Raji (cell line): Measurements from ENCODE around the gene CTIF.

Experiments used
- POLR2A ChIP-seq: IDR thresholded peaks from 2 replicates; pipeline ENCODE4 v1.6.1; 2011; ENCODE audit warnings: low read depth, low read length, control low read depth; ENCODE audit not compliant: insufficient read depth

The CTIF gene

DNA sequence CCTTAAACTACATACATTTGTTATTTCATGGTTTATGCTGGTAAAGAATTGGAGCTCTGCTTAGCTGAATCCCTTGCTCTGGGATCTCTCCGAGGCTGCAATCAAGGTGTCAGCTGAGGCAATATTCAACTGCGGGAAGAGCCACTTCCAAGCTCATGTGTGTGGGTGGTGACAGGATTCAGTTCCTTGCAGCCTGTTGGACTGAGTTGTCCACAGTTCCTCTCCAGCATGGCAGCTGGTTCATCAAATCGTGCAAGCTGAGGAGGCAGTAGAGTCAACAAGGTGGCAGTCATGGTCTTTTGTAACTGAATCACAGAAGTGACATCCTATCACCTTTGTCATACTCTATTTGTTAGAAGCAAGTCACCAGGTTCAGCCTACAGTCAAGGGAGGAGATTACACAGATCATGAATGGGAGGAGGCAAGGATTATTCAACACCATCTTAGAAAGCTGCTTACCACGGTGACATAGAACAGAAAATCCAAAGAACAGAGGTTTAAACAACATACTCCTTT is 56.9 kb downstream of the CTIF start:
- no peak for TF ChIP-seq POLR2A

GRCh38 chr18:48597110-48597509 is 58.3 kb downstream of the CTIF start:
- TF ChIP-seq POLR2A: no peak

DNA sequence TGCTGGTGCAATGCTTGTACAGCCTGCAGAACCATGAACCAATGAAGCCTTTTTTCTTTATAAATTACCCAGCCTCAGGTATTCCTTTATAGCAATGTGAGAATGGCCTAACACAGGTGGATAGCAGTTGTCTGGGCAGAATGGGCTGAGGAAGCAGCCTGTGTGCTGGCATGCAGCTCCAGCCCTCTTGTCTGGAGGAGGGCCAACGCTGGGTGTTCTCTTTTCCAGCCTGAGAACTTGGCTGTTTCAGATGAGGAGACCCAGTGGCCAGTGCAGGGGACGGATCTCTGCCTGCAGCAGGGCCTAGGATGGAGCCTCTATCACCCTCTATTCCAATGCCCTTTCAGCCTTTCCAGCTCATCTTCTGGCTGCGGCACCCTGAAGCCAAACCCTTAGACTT is 58.8 kb downstream of the CTIF start:
- no peak for TF ChIP-seq POLR2A

- no peak for TF ChIP-seq POLR2A
Measured at GRCh38 chr18:48599391-48599790, 60.6 kb downstream of the CTIF start.

- no peak for TF ChIP-seq POLR2A
Measured at GRCh38 chr18:48600046-48600445, 61.2 kb downstream of the CTIF start.

DNA sequence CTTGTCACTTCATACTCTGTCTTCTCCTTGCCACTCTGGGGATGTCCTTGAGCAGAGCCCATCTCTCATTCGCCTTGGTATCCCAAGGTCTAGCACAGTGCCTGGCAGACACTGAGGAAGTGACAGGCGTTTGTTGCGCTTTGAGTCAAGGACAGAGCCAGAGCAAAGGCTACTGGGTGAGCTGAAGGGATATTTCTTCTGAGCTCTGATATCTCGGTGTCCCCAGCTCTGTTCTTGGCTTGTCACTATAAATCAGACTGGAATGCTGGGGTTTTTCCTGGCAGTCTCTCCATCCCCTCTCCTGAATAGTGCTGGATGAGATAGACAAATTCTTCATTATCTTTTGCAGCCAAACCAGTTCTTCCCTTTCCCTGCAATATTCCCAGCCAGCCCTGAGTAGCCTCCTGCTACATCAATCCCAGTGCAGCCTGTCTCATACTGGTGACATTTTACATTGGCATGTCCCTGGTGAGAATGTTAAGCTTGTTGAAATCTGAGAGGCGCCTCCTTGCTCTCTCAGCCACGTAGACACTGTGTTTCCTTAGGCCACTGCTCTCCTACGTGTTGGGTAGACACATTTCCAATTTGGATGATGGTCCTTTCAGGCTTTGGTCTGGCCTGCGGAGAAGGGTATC is 61.7 kb downstream of the CTIF start:
- TF ChIP-seq POLR2A: no peak

DNA sequence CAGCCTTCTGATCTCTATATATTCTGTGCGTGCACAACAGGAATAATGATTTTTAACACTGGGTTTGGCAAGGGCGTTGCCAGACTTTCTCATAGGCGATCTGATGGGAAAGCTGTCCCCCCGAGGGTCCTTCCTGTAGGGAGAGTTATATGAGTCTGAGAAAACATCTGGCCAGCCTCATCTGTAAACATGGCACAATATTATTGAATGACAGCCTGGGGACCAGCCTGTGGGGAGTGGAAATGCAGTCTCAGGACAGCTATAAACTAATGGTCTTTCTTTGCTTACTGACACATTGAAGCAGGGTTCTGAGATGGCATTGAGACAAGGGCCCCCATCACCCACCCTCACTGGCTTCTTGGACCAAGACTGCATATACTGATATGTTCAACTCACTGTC is 62.5 kb downstream of the CTIF start:
- TF ChIP-seq POLR2A: no peak

DNA sequence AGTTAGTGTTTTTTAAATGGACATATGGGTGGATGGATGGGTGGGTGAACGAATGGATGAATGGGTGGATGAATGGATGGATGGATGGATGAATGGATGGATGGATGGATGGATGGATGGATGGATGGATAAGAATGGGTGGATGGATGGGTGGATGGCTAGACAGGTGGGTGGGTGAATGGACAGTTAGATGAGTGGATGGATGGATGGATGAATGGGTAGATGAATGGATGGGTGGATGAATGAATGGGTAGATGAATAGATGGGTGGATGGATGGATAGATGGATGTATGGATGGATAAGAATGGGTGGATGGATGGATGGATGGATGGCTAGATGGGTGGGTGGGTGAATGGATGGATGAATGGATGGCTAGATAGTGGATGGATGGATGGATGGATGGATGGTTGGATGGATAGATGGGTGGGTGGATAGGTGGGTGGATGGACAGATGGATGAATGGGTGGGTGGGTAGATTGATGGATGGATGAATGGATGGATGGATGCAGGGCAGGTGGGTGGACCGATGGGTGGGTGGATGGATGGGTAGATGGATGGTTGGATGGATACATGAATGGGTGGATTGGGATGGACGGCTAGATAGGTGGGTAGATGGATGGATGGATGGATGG is 64.0 kb downstream of the CTIF start:
- no peak for TF ChIP-seq POLR2A

GRCh38 chr18:48605408-48605845 is 66.6 kb downstream of the CTIF start:
- no peak for TF ChIP-seq POLR2A

- no peak for TF ChIP-seq POLR2A
Measured at GRCh38 chr18:48607056-48607984, 68.5 kb downstream of the CTIF start.

DNA sequence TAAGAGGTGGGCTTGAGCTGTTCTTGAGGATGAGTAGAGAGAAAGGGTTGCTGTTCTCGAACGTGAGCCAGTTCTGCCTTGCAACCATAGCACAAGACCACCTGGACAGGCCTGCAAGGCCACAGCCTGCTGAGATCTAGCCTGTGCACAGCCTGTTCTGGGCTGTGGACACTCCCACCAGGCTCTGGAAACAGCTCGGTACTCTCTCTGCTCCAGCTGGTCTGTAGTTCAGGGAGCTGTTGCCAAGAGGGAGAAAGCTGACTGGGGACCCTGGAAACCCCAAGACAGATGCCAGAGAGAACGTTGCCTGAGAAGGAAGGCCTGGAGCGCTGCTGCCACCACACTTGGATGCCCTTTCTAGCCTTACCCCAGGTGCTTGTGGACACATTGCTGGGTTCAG is 69.8 kb downstream of the CTIF start:
- TF ChIP-seq POLR2A: no peak

- no peak for TF ChIP-seq POLR2A
Measured at GRCh38 chr18:48609114-48609513, 70.3 kb downstream of the CTIF start.

DNA sequence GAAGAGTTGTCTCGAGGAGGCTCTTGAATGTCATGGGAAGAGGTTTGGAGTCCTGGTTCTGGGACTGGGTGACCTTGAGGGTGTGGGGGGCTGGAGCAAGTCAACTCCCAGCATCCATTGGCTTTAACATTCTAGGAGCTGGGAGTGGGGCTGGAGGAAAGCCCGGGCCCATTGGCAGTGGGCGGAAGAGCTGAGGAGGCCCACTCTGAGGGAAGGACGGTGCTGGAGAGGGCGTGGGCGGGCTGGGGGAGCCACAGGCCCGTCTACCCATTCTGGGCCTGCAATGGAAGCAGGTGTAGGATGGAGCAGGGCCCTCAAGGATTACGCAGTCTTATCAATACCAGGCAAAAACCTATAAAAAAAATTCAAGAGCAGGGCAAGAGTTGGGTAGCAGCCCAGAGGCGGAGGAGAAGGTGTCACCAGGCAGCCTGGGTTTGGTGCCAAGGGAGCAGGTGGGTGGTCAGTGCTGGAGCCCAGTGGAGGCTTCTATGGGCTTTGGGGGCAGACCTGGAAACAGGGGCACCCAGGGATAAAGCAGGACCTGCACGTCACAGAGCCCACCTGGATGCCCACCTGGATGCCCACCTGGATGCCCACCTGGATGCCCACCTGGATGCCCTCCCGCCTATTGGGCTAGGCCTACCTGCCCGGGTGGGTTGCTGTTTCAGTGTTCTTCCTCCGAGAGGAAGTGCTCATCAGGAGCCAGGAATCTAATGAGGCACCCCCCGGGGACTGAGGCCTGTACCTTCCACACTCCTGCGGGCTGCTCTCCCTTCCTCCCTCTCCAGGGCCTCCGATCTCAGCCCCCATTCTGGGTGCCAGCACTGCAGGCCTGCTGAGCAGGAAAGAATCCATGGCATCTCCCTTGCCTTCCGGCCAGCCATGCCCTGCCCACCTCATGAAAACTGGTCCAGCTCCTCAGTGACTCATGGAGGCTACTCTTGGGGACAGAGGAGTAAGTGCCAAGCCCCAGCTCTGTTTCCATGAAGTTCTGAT is 71.3 kb downstream of the CTIF start:
- no peak for TF ChIP-seq POLR2A

- no peak for TF ChIP-seq POLR2A
Measured at GRCh38 chr18:48611203-48611602, 72.4 kb downstream of the CTIF start.
